Fibroblast of lung (primary cell): Measurements from ENCODE around the gene PPP2R5C. TPM values are rescaled to one million over a fixed set of nuclear protein-coding genes. Genes with fewer than 3 reads are reported as not detected.

Experiments used
- DNase-seq, 2 donors: peaks; one replicate each; pipeline versions ENCODE4 v3.0.0 to v3.0.0-alpha.2; 2010; ENCODE audit warnings: low read depth in 2 of 2
- H2AFZ ChIP-seq: 2 replicates; pipeline ENCODE4 v1.5.1; 2012; ENCODE audit warnings: low read length, control low read depth, inconsistent platforms
- H3K27ac ChIP-seq: 2 replicates; pipeline ENCODE4 v1.5.1; 2011; ENCODE audit warnings: low read length, control low read depth; ENCODE audit not compliant: insufficient read depth
- H3K27me3 ChIP-seq: 2 replicates; pipeline ENCODE4 v1.5.1; 2011; ENCODE audit warnings: mild to moderate bottlenecking, low read length; ENCODE audit not compliant: control insufficient read depth, insufficient read depth
- H3K36me3 ChIP-seq: 2 replicates; pipeline ENCODE4 v1.5.1; 2011; ENCODE audit warnings: low read length; ENCODE audit not compliant: control insufficient read depth, insufficient read depth
- H3K4me1 ChIP-seq: 2 replicates; pipeline ENCODE4 v1.5.1; 2011; ENCODE audit warnings: low read length; ENCODE audit not compliant: control insufficient read depth, insufficient read depth; ENCODE audit errors: extremely low read depth
- H3K4me2 ChIP-seq: 2 replicates; pipeline ENCODE4 v1.5.1; 2011; ENCODE audit warnings: low read length, control low read depth; ENCODE audit not compliant: insufficient read depth; ENCODE audit errors: extremely low read depth
- H3K4me3 ChIP-seq, 4 experiments: fragments of 200-600 bp in 1 of 4; sonication (generic) in 1 of 4; replicated peaks in 1 of 4; 2 replicates each; pipeline ENCODE4 v1.5.1; 2011 to 2016; ENCODE audit warnings: low read length in 4 of 4, low read depth in 3 of 4, mild to moderate bottlenecking in 3 of 4, control low read depth in 2 of 4, inconsistent platforms in 1 of 4, mixed read lengths in 1 of 4; ENCODE audit not compliant: insufficient read depth in 1 of 4; ENCODE audit errors: control extremely low read depth in 1 of 4
- H3K79me2 ChIP-seq: 2 replicates; pipeline ENCODE4 v1.5.1; 2012; ENCODE audit warnings: mild to moderate bottlenecking, low read length, inconsistent platforms; ENCODE audit not compliant: control insufficient read depth, insufficient read depth
- H3K9ac ChIP-seq: 2 replicates; pipeline ENCODE4 v1.5.1; 2011; ENCODE audit warnings: mild to moderate bottlenecking, low read length, control low read depth; ENCODE audit not compliant: insufficient read depth
- H3K9me3 ChIP-seq: 2 replicates; pipeline ENCODE4 v1.5.1; 2012; ENCODE audit warnings: low read depth, low read length; ENCODE audit not compliant: control insufficient read depth, insufficient read depth
- H4K20me1 ChIP-seq: 2 replicates; pipeline ENCODE4 v1.5.1; 2011; ENCODE audit warnings: low read length; ENCODE audit not compliant: control insufficient read depth, insufficient read depth; ENCODE audit errors: extremely low read depth
- CTCF ChIP-seq, 2 donors: IDR thresholded peaks in 1 of 2; conservative IDR thresholded peaks in 1 of 2; 1 replicate in 1 of 2; 2 replicates in 1 of 2; pipeline ENCODE4 v1.5.1; 2011 to 2012; ENCODE audit warnings: low read length in 2 of 2, control low read depth in 1 of 2, inconsistent platforms in 1 of 2, low read depth in 1 of 2, mild to moderate bottlenecking in 1 of 2
- EZH2 ChIP-seq: IDR thresholded peaks from 2 replicates; pipeline ENCODE4 v1.5.1; 2012; ENCODE audit warnings: low read length, control low read depth, mild to moderate bottlenecking; ENCODE audit errors: missing control alignments
- polyA plus RNA-seq, 2 donors: library from polyadenylated mRNA; depleted of rRNA in 1 of 2; stranded (reverse) in 1 of 2; unstranded in 1 of 2; fragments of >200 nt; gene quantifications; 2 replicates each; pipeline ENCODE4 v1.2.1, GENCODE V29; 2011 to 2012; ENCODE audit warnings: missing spikeins in 1 of 2
- total RNA-seq: library from RNA; depleted of rRNA; stranded (reverse); fragments of >200 nt; gene quantifications from 2 replicates; pipeline ENCODE4 v1.2.1, GENCODE V29; 2014

The PPP2R5C gene
- total and polyA plus RNA-seq, 2 donors (not counting 1 experiment from before 2014, with no cell fraction given) = 86.0 to 116 TPM

- Histone ChIP-seq H3K9ac (no peak overlapping the region), H3K79me2 (peaks cover 45% of the 10 kb centered on the region), H3K9me3 (no peaks in the 10 kb centered on the region), H3K4me2 (no peak overlapping the region), H3K4me3 (no peak overlapping the region), H2AFZ (no peak overlapping the region), H3K27ac (no peak overlapping the region), H3K27me3 (no peaks in the 10 kb centered on the region), H4K20me1 (no peaks in the 10 kb centered on the region), H3K4me1 (peaks cover 3% of the 10 kb centered on the region), H3K36me3 (no peaks in the 10 kb centered on the region)
- TF ChIP-seq CTCF (conservative IDR thresholded peaks at IDR 0.05 in 1 of 2, IDR thresholded peaks at IDR 0.05 in 1 of 2; ENCODE audit: low read depth in 1 of 2, low read length in 2 of 2) (no peak), EZH2 (no peak)
- no peak for DNase-seq
Observed at GRCh38 chr14:101873076-101873825, 111.7 kb downstream of the PPP2R5C start.

GRCh38 chr14:101873991-101874390, 112.5 kb downstream of the PPP2R5C start:
- no peak for DNase-seq
- Histone ChIP-seq H3K36me3 (no peaks in the 10 kb centered on the region), H4K20me1 (no peaks in the 10 kb centered on the region), H3K4me2 (no peak overlapping the region), H3K4me3 (no peak overlapping the region), H2AFZ (no peak overlapping the region), H3K79me2 (peaks cover 43% of the 10 kb centered on the region), H3K27ac (no peak overlapping the region), H3K4me1 (peaks cover 3% of the 10 kb centered on the region), H3K9me3 (no peaks in the 10 kb centered on the region), H3K27me3 (no peaks in the 10 kb centered on the region), H3K9ac (no peak overlapping the region)
- TF ChIP-seq EZH2 = no peak
- no peak for TF ChIP-seq CTCF (conservative IDR thresholded peaks at IDR 0.05 in 1 of 2, IDR thresholded peaks at IDR 0.05 in 1 of 2; ENCODE audit: low read depth in 1 of 2, low read length in 2 of 2)

GRCh38 chr14:101875041-101875726, 113.7 kb downstream of the PPP2R5C start:
- no peak for DNase-seq
- no peak for TF ChIP-seq CTCF (conservative IDR thresholded peaks at IDR 0.05 in 1 of 2, IDR thresholded peaks at IDR 0.05 in 1 of 2; ENCODE audit: low read depth in 1 of 2, low read length in 2 of 2)
- no peak for TF ChIP-seq EZH2
- H3K27ac ChIP-seq = no peak overlapping the region
- no peak overlapping the region for H2AFZ ChIP-seq
- peaks cover 3% of the 10 kb centered on the region for H3K4me1 ChIP-seq
- no peak overlapping the region for H3K9ac ChIP-seq
- H3K79me2 ChIP-seq = peaks cover 44% of the 10 kb centered on the region
- H3K4me2 ChIP-seq = no peak overlapping the region
- H3K27me3 ChIP-seq = no peaks in the 10 kb centered on the region
- H3K4me3 ChIP-seq = no peak overlapping the region
- no peaks in the 10 kb centered on the region for H3K36me3 ChIP-seq
- H4K20me1 ChIP-seq = no peaks in the 10 kb centered on the region
- no peaks in the 10 kb centered on the region for H3K9me3 ChIP-seq
